DMS53 treated with DMSO at 0.1 percent for 48 hours (cell line): Measurements from ENCODE around the gene CDH18.

Experiments used
- DNase-seq: peaks from one replicate; lab custom pipeline; 2025; ENCODE audit not compliant: unreplicated experiment; lab: John Stamatoyannopoulos, UW

Gene CDH18

GRCh38 chr5:19928562-19929421, 59.2 kb downstream of the CDH18 start:
- peak; percentile 74 for DNase-seq

- peak; percentile 36 for DNase-seq
These were observed 60.1 kb downstream of the CDH18 start for GRCh38 chr5:19927919-19928318.

GRCh38 chr5:19927170-19927569, 60.8 kb downstream of the CDH18 start:
- no peak for DNase-seq

GRCh38 chr5:19923742-19924141, 64.3 kb downstream of the CDH18 start:
- no peak for DNase-seq

- DNase-seq = no peak
These were observed 67.2 kb downstream of the CDH18 start for GRCh38 chr5:19920761-19921160.

- DNase-seq = no peak
These were observed 69.2 kb downstream of the CDH18 start for GRCh38 chr5:19918780-19919179.

GRCh38 chr5:19917588-19918122, 70.3 kb downstream of the CDH18 start:
- DNase-seq = no peak

- DNase-seq = no peak
These were observed 77.9 kb downstream of the CDH18 start for GRCh38 chr5:19910136-19910535.

GRCh38 chr5:19904766-19905165, 83.2 kb downstream of the CDH18 start:
- DNase-seq = no peak

- no peak for DNase-seq
These were observed 84.4 kb downstream of the CDH18 start for GRCh38 chr5:19903611-19904010.

- no peak for DNase-seq
These were observed 85.6 kb downstream of the CDH18 start for GRCh38 chr5:19902316-19902934.

- DNase-seq = no peak
These were observed 87.7 kb downstream of the CDH18 start for GRCh38 chr5:19900269-19900668.

- no peak for DNase-seq
These were observed 96.3 kb downstream of the CDH18 start for GRCh38 chr5:19891658-19892057.

- peak; percentile 91 for DNase-seq
These were observed 101.7 kb downstream of the CDH18 start for GRCh38 chr5:19886123-19886917.

- no peak for DNase-seq
These were observed 102.8 kb downstream of the CDH18 start for GRCh38 chr5:19885040-19885824.

- DNase-seq = peak; percentile 99
These were observed 107.1 kb downstream of the CDH18 start for GRCh38 chr5:19880859-19881436.

GRCh38 chr5:19880458-19880857, 107.5 kb downstream of the CDH18 start:
- peak; percentile 62 for DNase-seq

GRCh38 chr5:19874811-19875210, 113.2 kb downstream of the CDH18 start:
- DNase-seq = no peak

GRCh38 chr5:19866090-19866450, 121.9 kb downstream of the CDH18 start:
- no peak for DNase-seq

GRCh38 chr5:19865336-19866089, 122.5 kb downstream of the CDH18 start:
- DNase-seq = no peak
